SW480 (cell line): ENCODE measurements around the gene CFAP251.
"Not testable (repeated sequence)": the region's sequence is repeated elsewhere in the genome, so short reads cannot be mapped to it uniquely, and the experiment has no call there.

Source experiments
- DNase-seq: peaks from one replicate; pipeline ENCODE4 v3.0.0-alpha.2; 2016; ENCODE audit warnings: low spot score

CFAP251 gene

GRCh38 chr12:121980191-121980891 lies 61.9 kb downstream of the CFAP251 start:
- DNase-seq, result no peak

- no peak for DNase-seq
These were observed 62.5 kb downstream of the CFAP251 start for GRCh38 chr12:121980892-121981272.

- DNase-seq, result no peak
These were observed 63.1 kb downstream of the CFAP251 start for GRCh38 chr12:121981456-121981855.

- DNase-seq, result no peak
These were observed 64.6 kb downstream of the CFAP251 start for GRCh38 chr12:121982950-121983349.

GRCh38 chr12:121983536-121984210 lies 65.3 kb downstream of the CFAP251 start:
- no peak for DNase-seq

- no peak for DNase-seq
These were observed 68.3 kb downstream of the CFAP251 start for GRCh38 chr12:121986489-121987245.

- not testable (repeated sequence) for DNase-seq
These were observed 70.1 kb downstream of the CFAP251 start for GRCh38 chr12:121988519-121988918.

GRCh38 chr12:121989276-121990113 lies 71.1 kb downstream of the CFAP251 start:
- DNase-seq, result no peak

GRCh38 chr12:121990114-121990647 lies 71.8 kb downstream of the CFAP251 start:
- no peak for DNase-seq

GRCh38 chr12:121990692-121991603 lies 72.6 kb downstream of the CFAP251 start:
- no peak for DNase-seq

GRCh38 chr12:121992059-121992879 lies 73.9 kb downstream of the CFAP251 start:
- DNase-seq, result no peak

- DNase-seq, result no peak
These were observed 77.9 kb downstream of the CFAP251 start for GRCh38 chr12:121996050-121996944.

- no peak for DNase-seq
These were observed 78.7 kb downstream of the CFAP251 start for GRCh38 chr12:121996945-121997612.

GRCh38 chr12:122001466-122002209 lies 83.2 kb downstream of the CFAP251 start:
- DNase-seq, result no peak

- no peak for DNase-seq
These were observed 85.5 kb downstream of the CFAP251 start for GRCh38 chr12:122003651-122004611.

- no peak for DNase-seq
These were observed 86.3 kb downstream of the CFAP251 start for GRCh38 chr12:122004633-122005071.
